GM18951 (cell line): ENCODE results near the gene COG8.

Experiments
- POLR2A ChIP-seq: IDR thresholded peaks from 4 replicates; pipeline ENCODE4 v1.6.1; 2011; ENCODE audit warnings: mild to moderate bottlenecking; ENCODE audit not compliant: insufficient read length, insufficient read depth; ENCODE audit errors: extremely low read depth
- in situ Hi-C: fragments of 300-500 bp; cut with MboI; formaldehyde crosslinking; loops from one replicate; pipeline ENCODE4 v1.12.0; 2022; ENCODE audit warnings: low sequenced_read_pairs, mixed read lengths, inconsistent platforms; ENCODE audit not compliant: unreplicated experiment

The COG8 gene

GRCh38 chr16:69339289-69340094 is at the start of gene COG8, which contains the start of gene NIP7:
Gene COG8, minus strand, starts transcription at chr16:69339564. Its CDS starts 12 bp downstream, at chr16:69339552.
Gene NIP7, plus strand, starts transcription at chr16:69339772. Its CDS starts 58 bp downstream, at chr16:69339830.
- TF ChIP-seq POLR2A: peak; percentile 89
- in situ Hi-C loops: no loop called here

- no peak for TF ChIP-seq POLR2A
- in situ Hi-C loops: no loop called here
These were observed 47.2 kb upstream of the COG8 start for GRCh38 chr16:69386596-69386995.

GRCh38 chr16:69384974-69385373 is 45.6 kb upstream of the COG8 start:
- in situ Hi-C loops: no loop called here

GRCh38 chr16:69382421-69382820 is 43.1 kb upstream of the COG8 start:
- in situ Hi-C loops: no loop called here
- no peak for TF ChIP-seq POLR2A

More at GRCh38 chr16:69384974-69385373, 45.6 kb upstream of the COG8 start:
- TF ChIP-seq POLR2A: no peak

GRCh38 chr16:69381231-69381630 is 41.9 kb upstream of the COG8 start:
- no peak for TF ChIP-seq POLR2A
- in situ Hi-C loops: no loop called here

GRCh38 chr16:69378760-69379159 is 39.4 kb upstream of the COG8 start:
- no peak for TF ChIP-seq POLR2A
- in situ Hi-C loops: no loop called here

GRCh38 chr16:69378036-69378435 is 38.7 kb upstream of the COG8 start:
- in situ Hi-C loops: no loop called here
- TF ChIP-seq POLR2A: no peak

- in situ Hi-C loops: no loop called here
- TF ChIP-seq POLR2A: no peak
These were observed 37.2 kb upstream of the COG8 start for GRCh38 chr16:69376393-69377059.

GRCh38 chr16:69373019-69373418 is 33.7 kb upstream of the COG8 start:
- in situ Hi-C loops: no loop called here
- no peak for TF ChIP-seq POLR2A

GRCh38 chr16:69371564-69371963 is 32.2 kb upstream of the COG8 start:
- no peak for TF ChIP-seq POLR2A
- in situ Hi-C loops: no loop called here

GRCh38 chr16:69368866-69369265 is 29.5 kb upstream of the COG8 start:
- in situ Hi-C loops: no loop called here
- TF ChIP-seq POLR2A: no peak

GRCh38 chr16:69367980-69368379 is 28.6 kb upstream of the COG8 start:
- TF ChIP-seq POLR2A: no peak

GRCh38 chr16:69366431-69366830 is 27.1 kb upstream of the COG8 start:
- in situ Hi-C loops: no loop called here
- TF ChIP-seq POLR2A: no peak

More at GRCh38 chr16:69367980-69368379, 28.6 kb upstream of the COG8 start:
- in situ Hi-C loops: no loop called here

GRCh38 chr16:69365901-69366300 is 26.5 kb upstream of the COG8 start:
- in situ Hi-C loops: no loop called here
- no peak for TF ChIP-seq POLR2A
